Dendritic cell treated with granulocyte-macrophage colony-stimulating factor and Interleukin-4, amounts not matched to agents 40 ng/mL and 50 ng/mL, for 4 days (primary cell): Measurements from ENCODE around the gene CXCR1.

ENCODE experiments used
- H3K27ac Mint-ChIP-seq: one replicate; pipeline ENCODE4 v1.8.0; 2022; ENCODE audit warnings: mild to moderate bottlenecking, mixed read lengths
- H3K27me3 Mint-ChIP-seq: one replicate; pipeline ENCODE4 v1.8.0; 2022; ENCODE audit warnings: mild to moderate bottlenecking, mixed read lengths
- H3K36me3 Mint-ChIP-seq: one replicate; pipeline ENCODE4 v1.8.0; 2022; ENCODE audit warnings: low read depth, mixed read lengths
- H3K4me1 Mint-ChIP-seq: one replicate; pipeline ENCODE4 v1.8.0; 2022; ENCODE audit warnings: low read depth, mixed read lengths
- H3K4me3 Mint-ChIP-seq: one replicate; pipeline ENCODE4 v1.8.0; 2022; ENCODE audit warnings: mild to moderate bottlenecking, moderate library complexity, mixed read lengths
- H3K9me3 Mint-ChIP-seq: one replicate; pipeline ENCODE4 v1.8.0; 2022; ENCODE audit warnings: mixed read lengths
- intact Hi-C: fragments of 100-400 bp; cut with micrococcal nuclease; formaldehyde crosslinking; loops from one replicate; pipeline ENCODE4 v1.15.0; 2022

CXCR1 gene

GRCh38 chr2:218166791-218167190, at the start of gene CXCR1:
Gene CXCR1, minus strand, starts transcription at chr2:218166962. Its CDS starts 1,751 bp downstream, at chr2:218165211.
- H3K4me3 Mint-ChIP-seq: peak within 1 kb of the TSS; percentile 64
- H3K27ac Mint-ChIP-seq: peak within 1 kb of the TSS; percentile 74
- peaks cover 80% of the 10 kb centered on the region for H3K4me1 Mint-ChIP-seq
- intact Hi-C loops: loop anchor here (10.0 kb wide), 1 partner anchor 82 kb away; no protein-coding TSS in a partner anchor
- no peaks in the 10 kb centered on the region for H3K9me3 Mint-ChIP-seq
- H3K36me3 Mint-ChIP-seq: peaks cover 19% of the 10 kb centered on the region
- H3K27me3 Mint-ChIP-seq: peaks cover 5% of the 10 kb centered on the region

DNA sequence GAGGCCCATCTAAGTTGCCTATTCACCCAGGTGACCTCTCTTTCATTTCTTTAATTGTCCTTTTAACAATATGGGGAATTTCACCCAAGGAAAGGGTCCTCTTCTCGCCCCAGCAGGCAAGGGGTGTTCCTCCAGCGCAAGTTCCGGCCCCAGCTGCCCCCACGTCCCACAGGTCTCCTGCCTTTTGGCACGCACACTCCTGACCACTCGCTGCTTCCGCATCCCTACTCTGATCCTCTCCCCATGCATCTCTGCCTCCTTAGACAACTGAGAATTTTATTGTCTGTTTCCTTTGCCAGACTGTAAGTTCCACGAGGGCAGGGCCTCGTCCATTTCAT, 49.5 kb upstream of the CXCR1 start:
- H3K4me3 Mint-ChIP-seq: peak overlapping the region; percentile 95
- intact Hi-C loops: loop anchor here (5.0 kb wide), 1 partner anchor 41 kb away; no protein-coding TSS in a partner anchor
- no peaks in the 10 kb centered on the region for H3K27me3 Mint-ChIP-seq
- peaks cover 44% of the 10 kb centered on the region for H3K4me1 Mint-ChIP-seq
- peak overlapping the region; percentile 99 for H3K27ac Mint-ChIP-seq
- H3K9me3 Mint-ChIP-seq: no peaks in the 10 kb centered on the region
- peaks cover 48% of the 10 kb centered on the region for H3K36me3 Mint-ChIP-seq

GRCh38 chr2:218214116-218214515, 47.4 kb upstream of the CXCR1 start:
- H3K4me3 Mint-ChIP-seq: no peak overlapping the region
- peaks cover 33% of the 10 kb centered on the region for H3K36me3 Mint-ChIP-seq
- peaks cover 33% of the 10 kb centered on the region for H3K4me1 Mint-ChIP-seq
- intact Hi-C loops: no loop called here
- H3K27me3 Mint-ChIP-seq: no peaks in the 10 kb centered on the region
- peaks cover 10% of the 10 kb centered on the region for H3K9me3 Mint-ChIP-seq
- peak overlapping the region; percentile 85 for H3K27ac Mint-ChIP-seq

DNA sequence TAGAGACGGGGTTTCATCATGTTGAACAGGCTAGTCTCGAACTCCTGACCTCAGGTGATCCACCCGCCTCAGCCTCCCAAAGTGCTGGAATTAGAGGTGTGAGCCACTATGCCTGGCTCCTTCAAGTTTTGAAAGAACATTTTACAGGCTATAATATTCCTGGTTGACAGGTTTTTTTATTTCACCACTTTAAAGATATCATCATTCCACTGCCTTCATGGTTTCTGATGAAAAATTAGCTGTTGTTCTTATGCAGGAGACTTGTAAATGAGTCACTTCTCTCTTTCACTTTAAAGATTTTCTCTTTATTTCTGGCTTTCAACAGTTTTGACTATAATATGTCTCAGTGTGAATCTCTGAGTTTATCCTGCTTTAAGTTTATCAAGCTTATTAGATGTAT, 42.3 kb upstream of the CXCR1 start:
- Mint-ChIP-seq H3K9me3 (peaks cover 12% of the 10 kb centered on the region), H3K27me3 (no peaks in the 10 kb centered on the region), H3K36me3 (peaks cover 7% of the 10 kb centered on the region), H3K4me1 (peaks cover 8% of the 10 kb centered on the region), H3K4me3 (no peak overlapping the region), H3K27ac (no peak overlapping the region)
- intact Hi-C loops: no loop called here

DNA sequence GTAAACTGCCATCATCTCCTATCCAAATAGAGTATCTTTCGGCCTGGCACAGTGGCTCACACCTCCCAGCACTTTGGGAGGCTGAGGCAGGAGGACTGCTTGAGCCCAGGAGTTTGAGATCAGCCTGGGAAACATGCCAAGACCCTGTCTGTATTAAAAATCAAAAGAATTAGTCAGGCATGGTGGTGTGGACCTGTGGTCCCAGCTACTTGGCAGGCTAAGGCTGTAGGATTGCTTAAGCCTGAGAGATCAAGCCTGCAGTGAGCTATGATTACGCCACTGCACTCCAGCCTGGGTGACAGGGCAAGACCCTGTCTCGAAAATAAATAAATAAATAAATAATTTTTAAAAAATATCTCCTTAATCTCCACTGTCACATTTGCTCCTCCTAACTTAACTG, 35.5 kb upstream of the CXCR1 start:
- H3K36me3 Mint-ChIP-seq: no peaks in the 10 kb centered on the region
- intact Hi-C loops: no loop called here
- H3K4me1 Mint-ChIP-seq: peaks cover 13% of the 10 kb centered on the region
- no peak overlapping the region for H3K4me3 Mint-ChIP-seq
- no peak overlapping the region for H3K27ac Mint-ChIP-seq
- H3K9me3 Mint-ChIP-seq: no peaks in the 10 kb centered on the region
- H3K27me3 Mint-ChIP-seq: peaks cover 3% of the 10 kb centered on the region

GRCh38 chr2:218196974-218197373, 30.2 kb upstream of the CXCR1 start:
- intact Hi-C loops: no loop called here
- H3K27me3 Mint-ChIP-seq: peaks cover 3% of the 10 kb centered on the region
- H3K27ac Mint-ChIP-seq: no peak overlapping the region
- H3K9me3 Mint-ChIP-seq: no peaks in the 10 kb centered on the region
- no peak overlapping the region for H3K4me3 Mint-ChIP-seq
- no peaks in the 10 kb centered on the region for H3K36me3 Mint-ChIP-seq
- peaks cover 39% of the 10 kb centered on the region for H3K4me1 Mint-ChIP-seq

DNA sequence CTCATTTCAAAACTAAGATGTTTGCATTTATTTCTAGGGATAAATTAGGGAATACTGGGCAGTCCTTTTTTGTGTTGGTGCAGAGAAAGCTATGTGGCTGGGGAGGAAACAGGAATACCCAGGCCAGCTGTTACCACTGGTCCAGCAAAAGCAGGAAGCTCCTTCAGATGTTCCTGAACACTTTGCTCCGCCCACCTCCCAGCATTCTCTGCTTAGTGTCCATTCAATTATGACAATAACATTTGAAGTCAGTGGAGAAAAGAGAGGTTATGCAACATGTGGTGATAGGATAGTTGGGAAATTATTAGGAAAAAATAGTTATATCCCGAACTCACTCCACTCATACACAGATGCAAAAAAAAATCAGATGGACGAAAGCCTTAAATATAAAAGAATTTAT, 28.1 kb upstream of the CXCR1 start:
- H3K36me3 Mint-ChIP-seq: no peaks in the 10 kb centered on the region
- no peaks in the 10 kb centered on the region for H3K9me3 Mint-ChIP-seq
- H3K27me3 Mint-ChIP-seq: peaks cover 3% of the 10 kb centered on the region
- intact Hi-C loops: no loop called here
- no peak overlapping the region for H3K27ac Mint-ChIP-seq
- H3K4me3 Mint-ChIP-seq: no peak overlapping the region
- peaks cover 29% of the 10 kb centered on the region for H3K4me1 Mint-ChIP-seq

DNA sequence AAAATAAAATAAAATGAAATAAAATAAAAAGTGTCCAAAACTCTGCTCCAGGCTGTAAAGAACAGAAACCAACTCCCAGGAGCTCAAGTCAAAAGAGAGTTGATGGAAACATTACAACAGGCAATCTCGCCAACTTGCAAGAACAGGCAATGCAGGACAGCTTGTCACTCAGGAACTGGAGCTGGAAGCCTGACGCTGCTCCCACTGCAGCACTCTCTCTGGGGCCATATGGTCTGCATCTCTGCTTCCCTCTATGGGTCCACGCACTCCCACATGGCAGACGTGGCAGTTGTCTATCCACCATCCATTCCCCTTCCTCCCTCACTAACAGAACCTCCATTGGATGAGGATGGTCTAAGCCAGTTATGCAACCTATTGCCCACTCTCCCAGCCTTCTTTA, 26.9 kb upstream of the CXCR1 start:
- Mint-ChIP-seq H3K36me3 (no peaks in the 10 kb centered on the region), H3K4me3 (no peak overlapping the region), H3K9me3 (no peaks in the 10 kb centered on the region), H3K27me3 (peaks cover under 1% of the 10 kb centered on the region), H3K27ac (no peak overlapping the region), H3K4me1 (peaks cover 29% of the 10 kb centered on the region)
- intact Hi-C loops: no loop called here

GRCh38 chr2:218192902-218193430, 26.2 kb upstream of the CXCR1 start:
- intact Hi-C loops: no loop called here
- Mint-ChIP-seq H3K36me3 (no peaks in the 10 kb centered on the region), H3K27me3 (no peaks in the 10 kb centered on the region), H3K27ac (no peak overlapping the region), H3K4me1 (peaks cover 29% of the 10 kb centered on the region), H3K4me3 (no peak overlapping the region), H3K9me3 (no peaks in the 10 kb centered on the region)

DNA sequence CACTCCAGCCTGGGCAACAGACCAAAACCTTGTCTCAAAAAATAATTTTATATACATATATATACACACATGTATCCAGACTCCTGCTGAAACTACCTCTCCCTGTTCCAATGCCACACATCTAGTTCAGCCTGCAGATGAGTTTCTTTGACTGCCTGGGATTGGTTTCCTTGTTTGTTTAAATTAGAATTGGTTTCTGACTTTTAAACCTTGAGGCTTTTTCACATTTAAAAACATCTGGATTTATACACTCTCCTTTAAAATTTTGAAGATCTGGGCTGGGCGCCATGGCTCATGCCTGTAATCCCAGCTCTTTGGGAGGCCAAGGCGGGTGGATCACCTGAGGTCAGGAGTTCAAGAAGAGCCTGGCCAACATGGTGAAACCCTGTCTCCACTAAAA, 21.8 kb upstream of the CXCR1 start:
- Mint-ChIP-seq H3K27me3 (no peaks in the 10 kb centered on the region), H3K36me3 (no peaks in the 10 kb centered on the region), H3K4me1 (peaks cover 31% of the 10 kb centered on the region), H3K27ac (no peak overlapping the region), H3K4me3 (no peak overlapping the region), H3K9me3 (no peaks in the 10 kb centered on the region)
- intact Hi-C loops: loop anchor here (5.0 kb wide), 2 partner anchors 34 to 59 kb away; no protein-coding TSS in a partner anchor

DNA sequence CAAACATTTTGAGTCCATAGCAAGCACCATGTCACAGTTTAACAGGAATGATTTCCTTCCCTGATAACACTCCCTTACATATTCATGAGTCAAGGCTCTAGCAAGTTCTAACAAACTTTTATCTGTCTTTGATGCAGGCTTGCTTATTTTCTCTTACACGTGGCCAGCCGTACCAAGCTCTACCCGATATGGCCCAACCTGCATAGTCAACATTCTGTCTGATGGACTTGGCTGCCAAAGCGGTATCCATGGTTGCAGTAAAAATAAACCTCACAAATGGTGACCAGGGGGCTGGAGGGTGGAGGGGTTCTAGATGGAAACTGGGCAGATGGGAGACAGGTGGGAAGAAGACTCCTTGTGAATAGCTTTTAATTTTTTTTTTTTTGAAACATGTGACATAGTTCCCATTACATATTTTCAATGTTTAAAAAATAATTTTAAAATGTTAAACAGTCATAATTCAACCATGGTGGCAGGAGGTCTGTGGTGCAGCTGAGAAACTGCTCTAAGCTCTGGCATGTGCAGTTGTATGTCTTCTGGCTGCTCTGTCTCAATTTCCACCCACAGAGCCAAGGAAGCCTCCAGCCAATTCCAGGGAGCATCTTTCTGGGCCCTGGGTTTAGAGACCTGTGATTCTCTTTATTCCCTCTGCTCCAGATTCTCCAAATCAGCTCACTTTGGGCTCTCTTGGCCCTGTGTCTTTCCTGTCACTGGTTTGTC, 20.7 kb upstream of the CXCR1 start:
- Mint-ChIP-seq H3K36me3 (no peaks in the 10 kb centered on the region), H3K27me3 (no peaks in the 10 kb centered on the region), H3K4me1 (peaks cover 29% of the 10 kb centered on the region), H3K4me3 (no peak overlapping the region), H3K27ac (peak overlapping the region; percentile 43), H3K9me3 (no peaks in the 10 kb centered on the region)
- intact Hi-C loops: loop anchor here (5.0 kb wide), 2 partner anchors 35 to 60 kb away; no protein-coding TSS in a partner anchor

- intact Hi-C loops: loop anchor here (5.0 kb wide), 2 partner anchors 35 to 60 kb away; no protein-coding TSS in a partner anchor
- H3K4me1 Mint-ChIP-seq: peaks cover 24% of the 10 kb centered on the region
- no peaks in the 10 kb centered on the region for H3K9me3 Mint-ChIP-seq
- H3K27ac Mint-ChIP-seq: peak overlapping the region; percentile 43
- H3K36me3 Mint-ChIP-seq: no peaks in the 10 kb centered on the region
- no peak overlapping the region for H3K4me3 Mint-ChIP-seq
- H3K27me3 Mint-ChIP-seq: no peaks in the 10 kb centered on the region
Measured at GRCh38 chr2:218186876-218187275, 20.1 kb upstream of the CXCR1 start.

DNA sequence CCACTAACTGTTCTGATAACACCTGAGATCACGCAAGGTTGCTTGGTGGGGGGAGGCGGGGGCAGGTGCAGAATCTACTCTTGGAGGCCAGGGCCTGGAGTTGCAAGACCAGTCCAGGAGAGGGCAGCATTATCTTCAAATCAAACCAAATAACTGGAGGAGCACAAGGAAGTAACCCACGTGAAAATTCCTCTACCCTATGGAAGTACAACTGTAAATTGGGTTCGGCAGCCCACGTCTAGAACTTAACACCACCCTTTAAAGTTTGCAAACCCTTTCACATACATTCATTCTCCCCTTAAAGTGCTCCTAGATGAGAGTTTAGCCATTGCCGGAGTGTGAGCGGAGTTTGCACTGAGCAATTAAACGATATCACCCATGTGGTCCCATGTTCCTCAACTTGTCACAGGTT, 19.6 kb upstream of the CXCR1 start:
- Mint-ChIP-seq H3K36me3 (no peaks in the 10 kb centered on the region), H3K9me3 (no peaks in the 10 kb centered on the region), H3K4me1 (peaks cover 28% of the 10 kb centered on the region), H3K4me3 (no peak overlapping the region), H3K27ac (peak overlapping the region; percentile 43), H3K27me3 (peaks cover 2% of the 10 kb centered on the region)
- intact Hi-C loops: loop anchor here (5.0 kb wide), 2 partner anchors 36 to 61 kb away; no protein-coding TSS in a partner anchor

GRCh38 chr2:218184331-218184730, 17.6 kb upstream of the CXCR1 start:
- no peak overlapping the region for H3K27ac Mint-ChIP-seq
- no peaks in the 10 kb centered on the region for H3K36me3 Mint-ChIP-seq
- intact Hi-C loops: no loop called here
- peaks cover 3% of the 10 kb centered on the region for H3K27me3 Mint-ChIP-seq
- peaks cover 39% of the 10 kb centered on the region for H3K4me1 Mint-ChIP-seq
- no peak overlapping the region for H3K4me3 Mint-ChIP-seq
- H3K9me3 Mint-ChIP-seq: no peaks in the 10 kb centered on the region
